ENCODE measurements around the gene KDM2A.

KDM2A gene

GRCh38 chr11:67262731-67263675 is 143.9 kb downstream of the KDM2A start:
- DNase-seq, result peak; percentile 80

- no peak for DNase-seq
These were observed 145.2 kb downstream of the KDM2A start for GRCh38 chr11:67264260-67264659.

- DNase-seq, result no peak
These were observed 146.0 kb downstream of the KDM2A start for GRCh38 chr11:67264877-67265632.

- peak; percentile 62 for DNase-seq
These were observed 146.8 kb downstream of the KDM2A start for GRCh38 chr11:67265633-67266448.

GRCh38 chr11:67266449-67267187 is 147.6 kb downstream of the KDM2A start, which contains the start of gene GRK2:
Gene GRK2, plus strand, starts transcription at chr11:67266473. Its CDS starts 227 bp downstream, at chr11:67266700.
- peak; percentile 47 for DNase-seq

GRCh38 chr11:67267188-67268080 is 148.4 kb downstream of the KDM2A start:
- DNase-seq, result no peak

- no peak for DNase-seq
These were observed 149.3 kb downstream of the KDM2A start for GRCh38 chr11:67268081-67268961.

GRCh38 chr11:67268962-67269268 is 149.9 kb downstream of the KDM2A start:
- no peak for DNase-seq

- no peak for DNase-seq
These were observed 150.6 kb downstream of the KDM2A start for GRCh38 chr11:67269401-67270255.

GRCh38 chr11:67270256-67271204 is 151.5 kb downstream of the KDM2A start:
- DNase-seq, result no peak

- no peak for DNase-seq
These were observed 152.1 kb downstream of the KDM2A start for GRCh38 chr11:67271205-67271540.

GRCh38 chr11:67271541-67272284 is 152.7 kb downstream of the KDM2A start:
- DNase-seq, result no peak

GRCh38 chr11:67272327-67273259 is 153.5 kb downstream of the KDM2A start:
- no peak for DNase-seq

GRCh38 chr11:67273260-67273990 is 154.4 kb downstream of the KDM2A start:
- DNase-seq, result peak; percentile 47

Data from fibroblast of skin of scalp (primary cell).